Activated CD8-positive, alpha-beta T cell treated with anti-CD3 and anti-CD28 coated beads for 36 hours (primary cell): ENCODE data around the gene FUT7. TPM values are rescaled to one million over a fixed set of nuclear protein-coding genes. Genes with fewer than 3 reads are reported as not detected.

Experiments
- ATAC-seq: fragments of 200-7000 bp; cut with Tn5 transposase; one replicate; pipeline ENCODE4 v1.10.0; 2021; ENCODE audit warnings: mild to moderate bottlenecking, moderate library complexity
- CTCF ChIA-PET: fragments of 350-600 bp; sonication (Branson Sonifier 250); formaldehyde crosslinking; loops from one replicate; lab custom pipeline; 2021; ENCODE audit warnings: antibody characterized with exemption; lab: Charles Lee
- POLR2A ChIA-PET: fragments of 350-600 bp; sonication (Branson Sonifier 250); formaldehyde crosslinking; loops from one replicate; lab custom pipeline; 2021; ENCODE audit warnings: antibody characterized with exemption; lab: Charles Lee
- DNase-seq: peaks from one replicate; pipeline ENCODE4 v3.0.0-alpha.2; 2020
- H3K27ac Mint-ChIP-seq: one replicate; pipeline ENCODE4 v1.8.0; 2021; ENCODE audit warnings: mild to moderate bottlenecking, mixed read lengths
- H3K27me3 Mint-ChIP-seq: one replicate; pipeline ENCODE4 v1.8.0; 2021; ENCODE audit warnings: mixed read lengths
- H3K36me3 Mint-ChIP-seq: one replicate; pipeline ENCODE4 v1.8.0; 2021; ENCODE audit warnings: low read depth, mixed read lengths
- H3K4me1 Mint-ChIP-seq: one replicate; pipeline ENCODE4 v1.8.0; 2021; ENCODE audit warnings: low read depth, mixed read lengths
- H3K4me3 Mint-ChIP-seq: one replicate; pipeline ENCODE4 v1.8.0; 2021; ENCODE audit warnings: mild to moderate bottlenecking, moderate library complexity, mixed read lengths
- H3K9me3 Mint-ChIP-seq: one replicate; pipeline ENCODE4 v1.8.0; 2021; ENCODE audit warnings: mixed read lengths
- intact Hi-C: fragments of 100-400 bp; cut with micrococcal nuclease; formaldehyde crosslinking; loops from one replicate; pipeline ENCODE4 v1.10.0; 2022
- total RNA-seq, 2 experiments: library from RNA; stranded (reverse); gene quantifications; one replicate each; pipeline ENCODE4 v1.2.3, GENCODE V29; 2021
- TF ChIP-seq, protein P1 (sequence below): fragments of 200-600 bp; IDR thresholded peaks from one replicate; pipeline ENCODE4 v1.8.0; 2022; ENCODE audit warnings: antibody characterized with exemption, mild to moderate bottlenecking

FUT7 gene
- total RNA-seq, 2 experiments from 2014 or later = 0.09 TPM; not detected in 1

GRCh38 chr9:137001857-137002645 is 29.8 kb downstream of the FUT7 start:
- Mint-ChIP-seq H3K4me1 (peaks cover 43% of the 10 kb centered on the region), H3K27me3 (peaks cover 5% of the 10 kb centered on the region), H3K27ac (no peak overlapping the region), H3K9me3 (no peaks in the 10 kb centered on the region), H3K36me3 (no peaks in the 10 kb centered on the region), H3K4me3 (no peak overlapping the region)
- intact Hi-C loops = no loop called here
- TF ChIP-seq, protein P1, sequence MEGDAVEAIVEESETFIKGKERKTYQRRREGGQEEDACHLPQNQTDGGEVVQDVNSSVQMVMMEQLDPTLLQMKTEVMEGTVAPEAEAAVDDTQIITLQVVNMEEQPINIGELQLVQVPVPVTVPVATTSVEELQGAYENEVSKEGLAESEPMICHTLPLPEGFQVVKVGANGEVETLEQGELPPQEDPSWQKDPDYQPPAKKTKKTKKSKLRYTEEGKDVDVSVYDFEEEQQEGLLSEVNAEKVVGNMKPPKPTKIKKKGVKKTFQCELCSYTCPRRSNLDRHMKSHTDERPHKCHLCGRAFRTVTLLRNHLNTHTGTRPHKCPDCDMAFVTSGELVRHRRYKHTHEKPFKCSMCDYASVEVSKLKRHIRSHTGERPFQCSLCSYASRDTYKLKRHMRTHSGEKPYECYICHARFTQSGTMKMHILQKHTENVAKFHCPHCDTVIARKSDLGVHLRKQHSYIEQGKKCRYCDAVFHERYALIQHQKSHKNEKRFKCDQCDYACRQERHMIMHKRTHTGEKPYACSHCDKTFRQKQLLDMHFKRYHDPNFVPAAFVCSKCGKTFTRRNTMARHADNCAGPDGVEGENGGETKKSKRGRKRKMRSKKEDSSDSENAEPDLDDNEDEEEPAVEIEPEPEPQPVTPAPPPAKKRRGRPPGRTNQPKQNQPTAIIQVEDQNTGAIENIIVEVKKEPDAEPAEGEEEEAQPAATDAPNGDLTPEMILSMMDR = no peak
- CTCF ChIA-PET = interaction anchor here (0.7 to 5.9 kb wide), 4 partner anchors 11 to 54 kb away, joined by 3 to 31 read pairs (median 4); no protein-coding TSS in a partner anchor
- DNase-seq (no peak), ATAC-seq (no peak)
- POLR2A ChIA-PET = interaction anchor here (1.1 kb wide), 1 partner anchor 54 kb away, joined by 3 read pairs; no protein-coding TSS in a partner anchor

DNA sequence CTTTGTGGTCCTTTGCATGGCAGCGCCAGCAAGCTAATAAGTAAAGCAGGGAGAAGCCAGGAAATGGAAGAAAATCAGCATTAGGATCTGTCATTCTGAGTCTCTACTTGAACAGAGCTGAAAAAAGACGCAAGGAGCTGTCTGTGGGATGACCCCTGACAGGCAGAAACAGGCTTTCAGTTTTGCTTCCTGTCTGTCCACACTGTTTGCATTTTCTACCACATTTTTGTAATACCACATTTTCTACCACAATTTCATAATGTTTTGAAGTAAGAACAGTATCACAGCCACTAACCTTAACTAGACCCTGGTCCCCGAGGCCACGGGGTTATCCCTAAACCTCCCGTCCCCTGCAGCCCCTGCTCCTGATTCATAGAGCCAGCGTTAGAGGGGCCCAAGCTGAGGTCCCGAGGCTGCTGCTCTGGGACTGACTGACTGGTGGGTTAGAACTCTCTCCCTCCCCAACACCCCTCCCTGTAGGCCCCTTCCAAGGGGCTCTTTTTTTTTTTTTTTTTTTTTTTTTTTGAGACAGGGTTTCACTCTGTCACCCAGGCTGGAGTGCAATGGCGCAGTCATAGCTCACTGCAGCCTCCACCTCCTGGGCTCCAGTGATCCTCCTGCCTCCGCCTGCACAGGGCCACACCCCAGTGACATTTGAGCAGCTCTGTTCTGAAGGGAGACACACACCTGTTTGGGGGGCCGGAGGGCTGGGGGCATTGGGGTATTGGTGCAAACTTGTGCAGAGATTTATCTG is 31.5 kb downstream of the FUT7 start:
- Mint-ChIP-seq H3K36me3 (no peaks in the 10 kb centered on the region), H3K27ac (peak overlapping the region; percentile 25), H3K4me1 (peaks cover 37% of the 10 kb centered on the region), H3K4me3 (no peak overlapping the region), H3K27me3 (peaks cover 5% of the 10 kb centered on the region), H3K9me3 (no peaks in the 10 kb centered on the region)
- ATAC-seq (peak; percentile 81), DNase-seq (peak; percentile 84)
- TF ChIP-seq, protein P1 = no peak
- CTCF ChIA-PET = interaction anchor here (0.9 to 1.7 kb wide), 7 partner anchors 8 to 156 kb away, joined by 3 to 18 read pairs (median 5); partner anchors contain the start of genes ABCA2, NPDC1 and PAXX
- POLR2A ChIA-PET = interaction anchor here (0.6 to 1.7 kb wide), 8 partner anchors 8 to 274 kb away, joined by 3 to 6 read pairs (median 3); no protein-coding TSS in a partner anchor
- intact Hi-C loops = no loop called here

DNA sequence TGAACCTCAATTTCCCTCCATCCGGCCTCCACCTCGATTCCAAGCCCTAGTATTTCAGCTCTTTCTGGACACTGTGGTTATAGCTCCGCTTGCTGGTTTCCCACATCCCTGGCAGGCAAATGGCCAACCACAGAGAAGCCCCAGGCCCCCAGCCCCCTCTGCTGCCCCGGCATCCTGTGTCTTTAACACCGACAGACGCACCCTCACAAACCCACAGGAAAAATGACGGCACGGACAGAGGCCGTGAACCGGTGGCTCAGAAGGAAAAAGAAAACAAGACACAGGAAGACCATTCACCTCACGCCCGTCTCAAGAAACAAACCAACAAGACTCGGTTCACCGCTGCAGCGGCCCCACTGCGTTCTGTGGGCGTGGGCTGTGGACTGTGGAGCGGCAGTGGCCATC is 34.1 kb downstream of the FUT7 start:
- peaks cover 6% of the 10 kb centered on the region for H3K36me3 Mint-ChIP-seq
- no peak for ATAC-seq
- peak; percentile 58 for DNase-seq
- peaks cover 46% of the 10 kb centered on the region for H3K4me1 Mint-ChIP-seq
- H3K9me3 Mint-ChIP-seq = no peaks in the 10 kb centered on the region
- TF ChIP-seq, protein P1 = no peak
- ChIA-PET CTCF (interaction anchor here (2.5 kb wide), 1 partner anchor 31 kb away, joined by 13 read pairs; the partner anchor contains the start of gene ABCA2), POLR2A (interaction anchor here (2.3 kb wide), 1 partner anchor 96 kb away, joined by 5 read pairs; no protein-coding TSS in a partner anchor)
- peak overlapping the region; percentile 31 for H3K4me3 Mint-ChIP-seq
- peak overlapping the region; percentile 53 for H3K27ac Mint-ChIP-seq
- intact Hi-C loops = no loop called here
- H3K27me3 Mint-ChIP-seq = peaks cover 5% of the 10 kb centered on the region

DNA sequence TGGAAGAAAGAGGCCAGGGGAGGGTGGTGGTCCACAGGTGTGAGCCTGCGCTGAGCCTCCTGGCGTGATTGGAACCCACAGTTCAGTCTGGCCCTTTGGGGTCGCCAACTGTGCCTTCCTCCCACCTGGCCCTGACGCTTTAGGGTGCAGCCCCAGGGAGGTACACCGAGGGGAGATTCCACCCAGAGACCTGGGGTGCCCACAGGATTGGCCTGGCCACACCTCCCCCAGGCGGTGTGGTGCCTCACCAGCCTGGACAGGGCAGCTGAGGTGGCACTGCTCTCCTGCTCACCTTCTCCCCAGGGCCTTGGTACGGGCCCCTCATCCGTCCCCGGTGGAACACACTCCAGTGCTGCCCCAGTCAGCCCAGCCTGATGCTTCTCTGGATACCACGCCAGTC is 34.5 kb downstream of the FUT7 start:
- no peak for ATAC-seq
- ChIA-PET CTCF (interaction anchor here (2.5 kb wide), 1 partner anchor 31 kb away, joined by 13 read pairs; the partner anchor contains the start of gene ABCA2), POLR2A (interaction anchor here (2.3 kb wide), 1 partner anchor 96 kb away, joined by 5 read pairs; no protein-coding TSS in a partner anchor)
- Mint-ChIP-seq H3K27ac (peak overlapping the region; percentile 53), H3K4me3 (no peak overlapping the region), H3K4me1 (peaks cover 46% of the 10 kb centered on the region), H3K36me3 (peaks cover 6% of the 10 kb centered on the region), H3K9me3 (no peaks in the 10 kb centered on the region), H3K27me3 (peaks cover 5% of the 10 kb centered on the region)
- TF ChIP-seq, protein P1 = no peak
- no peak for DNase-seq
- intact Hi-C loops = no loop called here
